Peyer's patch (tissue), 4 donors: ENCODE data around the gene MTERF4.

ENCODE experiments used
- CTCF ChIP-seq, 6 experiments: fragments of 450-650 bp in 4 of 6; fragments of 200-600 bp in 2 of 6; sonication (generic) in 1 of 6; IDR thresholded peaks; one replicate each; pipeline ENCODE4 v1.5.1; 2017 to 2019; ENCODE audit warnings: antibody characterized with exemption in 6 of 6, mild to moderate bottlenecking in 3 of 6, moderate library complexity in 1 of 6
- POLR2A ChIP-seq, 2 donors: fragments of 450-650 bp; IDR thresholded peaks; one replicate each; pipeline ENCODE4 v1.5.1; 2017; ENCODE audit warnings: antibody characterized with exemption in 2 of 2, mild to moderate bottlenecking in 2 of 2, moderate library complexity in 2 of 2

GRCh38 chr2:241066893-241067341 lies 35.2 kb downstream of the MTERF4 start:
- TF ChIP-seq CTCF (IDR thresholded peaks at IDR 0.05) (no peak), POLR2A (IDR thresholded peaks at IDR 0.05) (no peak)
